Heart right ventricle (tissue), 16 donors: ENCODE data around the gene ZNF503. TPM values are rescaled to one million over a fixed set of nuclear protein-coding genes. Genes with fewer than 3 reads are reported as not detected.

Experiments
- ATAC-seq, 8 donors: fragments of 200-7000 bp; cut with Tn5 transposase; one replicate each; pipeline ENCODE4 v1.9.1; 2020; ENCODE audit warnings: mild to moderate bottlenecking in 8 of 8, moderate library complexity in 8 of 8, moderate number of reproducible peaks in 1 of 8
- DNase-seq, 2 donors: peaks; one replicate each; pipeline ENCODE4 v3.0.0-alpha.2; 2020
- H3K27ac ChIP-seq, 10 donors: fragments of 200-600 bp; sonication (generic) in 2 of 10; one replicate each; pipeline versions ENCODE4 v1.5.0 to v1.8.0; 2020 to 2022; ENCODE audit warnings: mild to moderate bottlenecking in 3 of 10
- H3K27me3 ChIP-seq, 7 donors: fragments of 200-600 bp; one replicate each; pipeline ENCODE4 v1.8.0; 2021 to 2022; ENCODE audit warnings: mild to moderate bottlenecking in 2 of 7
- H3K36me3 ChIP-seq, 9 donors: fragments of 200-600 bp; sonication (generic) in 1 of 9; one replicate each; pipeline versions ENCODE4 v1.5.0 to v1.8.0; 2020 to 2022; ENCODE audit warnings: mild to moderate bottlenecking in 2 of 9
- H3K4me1 ChIP-seq, 9 donors: fragments of 200-600 bp; sonication (generic) in 1 of 9; one replicate each; pipeline versions ENCODE4 v1.5.0 to v1.8.0; 2020 to 2022; ENCODE audit warnings: mild to moderate bottlenecking in 4 of 9
- H3K4me3 ChIP-seq, 10 donors: fragments of 200-600 bp; sonication (generic) in 2 of 10; one replicate each; pipeline versions ENCODE4 v1.5.0 to v1.8.0; 2020 to 2022; ENCODE audit warnings: mild to moderate bottlenecking in 7 of 10, moderate library complexity in 2 of 10
- H3K9me3 ChIP-seq, 11 donors: fragments of 200-600 bp in 10 of 11; sonication (generic) in 2 of 11; one replicate each; pipeline versions ENCODE4 v1.5.0 to v1.8.0; 2013 to 2022; ENCODE audit warnings: mild to moderate bottlenecking in 2 of 11, control low read depth in 1 of 11, moderate library complexity in 1 of 11
- WGBS, 2 donors: extraction: QIAGEN DNeasy Blood & Tissue Kit; methylation state at CpG; one replicate each; pipeline ENCODE4 v1.1.7; 2013; ENCODE audit warnings: inconsistent platforms in 1 of 2; 5-methylcytosine and 5-hydroxymethylcytosine counted together
- intact Hi-C, 10 donors: fragments of 100-400 bp; cut with DNase I; formaldehyde crosslinking; loops; one replicate each; pipeline versions ENCODE4 v1.11.1 to v1.14.2; 2022
- polyA plus RNA-seq, 2 donors: library from polyadenylated mRNA; stranded (reverse); fragments of 200-250 nt; gene quantifications; one replicate each; pipeline ENCODE4 v1.2.3, GENCODE V29; 2013
- total RNA-seq, 10 donors: library from RNA; stranded (reverse); fragmentation: NEBNext Ultra II Directional in 3 of 10; extraction: Animal tissue kit (Norgen Biotek cat#: 25700) in 3 of 10; gene quantifications; one replicate each; pipeline versions ENCODE4 v1.2.1 to v1.2.4, GENCODE V29; 2021 to 2023
- TF ChIP-seq, protein P1 (sequence below), 9 donors: fragments of 200-600 bp; sonication (generic) in 2 of 9; IDR thresholded peaks; one replicate each; pipeline versions ENCODE4 v1.5.0 to v1.8.0; 2021 to 2022; ENCODE audit warnings: antibody characterized with exemption in 9 of 9, mild to moderate bottlenecking in 5 of 9, moderate library complexity in 1 of 9
- donor health status: Arrhythmogenic right ventricular cardiomyopathy.
- donor health status: ischemic (EF 13 %, LVEDD 7.1; RV severe dilation, severe dysfunction).
- donor health status: healthy with polysubstance abuse.
- donor health status: DM: no; HTN: yes; CAD: no.
- donor health status: DM: no; HTN: no; CAD: no.
- donor health status: ischemic (EF 25% LVEDD 6.9; RV normal size, moderate dysfunction).
- donor health status: ischemic (EF 25% LVEDD 5.7; RV mildly dilated, moderate dysfunction).
- donor health status: healthy.
- donor health status: DM: yes; HTN: yes; CAD: no.
- donor health status: Ischemic cardiomyopathy.
- donor health status: ischemic (EF 35%, LVEDD 5.7; RV mildly dilated, moderate dysfunction).
- donor health status: nonischemic (EF 11% LVEDD 7.7; RV severe dilation, severe dysfunction).
- donor health status: DM: yes; HTN: yes; CAD: no.
- donor health status: PGD.
- donor health status: ischemic (EF 29% LVEDD 5.4; RV normal size, mild dysfunction).
- donor health status: nonischemic (EF 23%, LVEDD 6.1; RV moderate dilation, normal function).

The ZNF503 gene
- total and polyA plus RNA-seq, 12 donors: 2.5 to 9.7 (median 4.5) TPM

DNA sequence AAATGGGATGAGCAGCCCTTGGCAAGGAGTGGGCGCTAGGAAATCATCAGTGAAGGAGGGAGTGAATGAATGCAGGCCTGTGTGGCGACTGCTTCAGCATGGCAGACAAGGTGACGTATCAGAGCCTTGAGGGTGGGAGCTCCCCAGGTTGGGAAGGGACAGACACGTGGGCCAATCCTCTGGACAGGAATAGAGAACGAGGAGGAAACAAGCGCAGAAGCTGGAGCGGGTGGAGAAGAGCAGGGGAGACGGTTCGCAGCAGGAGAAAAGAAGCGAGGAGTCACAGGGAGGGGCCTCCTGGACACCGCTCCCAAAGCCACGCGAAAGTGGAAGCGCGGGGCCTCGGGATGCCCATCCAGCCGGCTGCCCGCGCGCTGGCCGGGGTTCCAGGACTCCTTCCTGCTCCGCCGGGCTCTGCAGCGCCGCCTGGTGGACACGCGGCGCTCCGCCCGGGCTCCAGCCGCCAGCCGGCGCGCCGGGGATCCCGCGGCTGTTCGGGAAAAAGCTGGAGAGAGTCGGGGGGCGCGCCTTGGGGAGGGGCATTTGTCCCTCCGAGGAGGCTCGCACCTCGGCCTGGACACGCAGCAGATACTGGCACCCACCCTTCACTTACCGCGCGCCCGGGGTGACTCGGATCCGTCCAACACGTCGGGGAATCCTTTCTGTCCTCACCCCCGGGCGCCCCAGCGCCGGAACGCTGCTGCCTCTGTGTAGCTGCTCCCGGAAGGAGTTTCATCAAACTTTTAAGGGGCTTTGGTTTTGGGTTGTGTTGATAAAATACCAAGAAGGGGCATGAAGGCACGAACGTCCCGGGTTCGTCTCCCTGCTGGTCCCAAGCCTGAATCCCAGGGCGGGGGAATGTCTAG, 6.3 kb downstream of the ZNF503 start:
- Histone ChIP-seq H3K9me3 (no peaks in the 10 kb centered on the region), H3K36me3 (peaks cover 0 to 17% (median 7%) of the 10 kb centered on the region in 9 donors), H3K27me3 (peaks cover 0 to 39% (median 26%) of the 10 kb centered on the region in 7 donors), H3K27ac (peak overlapping the region; percentile 57 to 96 (median 78)), H3K4me3 (peak overlapping the region; percentile 36 to 92 (median 86)), H3K4me1 (peaks cover 3 to 43% (median 20%) of the 10 kb centered on the region in 9 donors)
- ATAC-seq (peak in 7 of 8 donors; percentile 33 to 58 (median 45)), DNase-seq (peak in 1 of 2 donors; percentile 71)
- intact Hi-C loops: loop anchor here in 9 of 10 donors (2.0 to 10.0 kb wide), 16 partner anchors 98 to 1590 kb away; no protein-coding TSS in a partner anchor
- WGBS, 2 donors: 14 to 22% methylated on average over 54 to 64 of the region's 64 CpGs
- TF ChIP-seq, protein P1, sequence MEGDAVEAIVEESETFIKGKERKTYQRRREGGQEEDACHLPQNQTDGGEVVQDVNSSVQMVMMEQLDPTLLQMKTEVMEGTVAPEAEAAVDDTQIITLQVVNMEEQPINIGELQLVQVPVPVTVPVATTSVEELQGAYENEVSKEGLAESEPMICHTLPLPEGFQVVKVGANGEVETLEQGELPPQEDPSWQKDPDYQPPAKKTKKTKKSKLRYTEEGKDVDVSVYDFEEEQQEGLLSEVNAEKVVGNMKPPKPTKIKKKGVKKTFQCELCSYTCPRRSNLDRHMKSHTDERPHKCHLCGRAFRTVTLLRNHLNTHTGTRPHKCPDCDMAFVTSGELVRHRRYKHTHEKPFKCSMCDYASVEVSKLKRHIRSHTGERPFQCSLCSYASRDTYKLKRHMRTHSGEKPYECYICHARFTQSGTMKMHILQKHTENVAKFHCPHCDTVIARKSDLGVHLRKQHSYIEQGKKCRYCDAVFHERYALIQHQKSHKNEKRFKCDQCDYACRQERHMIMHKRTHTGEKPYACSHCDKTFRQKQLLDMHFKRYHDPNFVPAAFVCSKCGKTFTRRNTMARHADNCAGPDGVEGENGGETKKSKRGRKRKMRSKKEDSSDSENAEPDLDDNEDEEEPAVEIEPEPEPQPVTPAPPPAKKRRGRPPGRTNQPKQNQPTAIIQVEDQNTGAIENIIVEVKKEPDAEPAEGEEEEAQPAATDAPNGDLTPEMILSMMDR (IDR thresholded peaks at IDR 0.05): peak; percentile 78 to 96 (median 91)

DNA sequence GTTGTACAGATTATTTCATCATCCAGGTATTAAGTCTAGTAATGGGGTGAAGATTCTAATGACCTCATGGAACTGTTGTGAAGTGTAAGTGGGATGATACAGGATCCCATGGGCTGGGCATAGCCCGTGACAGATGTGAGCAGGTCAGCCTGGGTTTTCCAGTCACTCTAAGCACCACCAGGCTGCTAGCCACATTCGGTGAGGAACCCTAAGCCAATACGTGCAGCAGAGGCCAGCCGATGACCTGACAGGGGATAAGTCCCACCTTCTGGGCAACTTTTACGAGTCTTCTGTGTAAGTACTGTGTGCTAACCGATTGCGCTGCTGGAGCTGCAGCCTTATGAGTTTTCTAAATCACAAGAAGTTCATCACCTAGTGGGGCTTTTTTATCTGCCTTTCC, 7.3 kb downstream of the ZNF503 start:
- no peak for ATAC-seq
- peaks cover 0 to 39% (median 26%) of the 10 kb centered on the region in 7 donors for H3K27me3 ChIP-seq
- 89 to 93% methylated on average over 7 of the region's 7 CpGs for WGBS, 2 donors

DNA sequence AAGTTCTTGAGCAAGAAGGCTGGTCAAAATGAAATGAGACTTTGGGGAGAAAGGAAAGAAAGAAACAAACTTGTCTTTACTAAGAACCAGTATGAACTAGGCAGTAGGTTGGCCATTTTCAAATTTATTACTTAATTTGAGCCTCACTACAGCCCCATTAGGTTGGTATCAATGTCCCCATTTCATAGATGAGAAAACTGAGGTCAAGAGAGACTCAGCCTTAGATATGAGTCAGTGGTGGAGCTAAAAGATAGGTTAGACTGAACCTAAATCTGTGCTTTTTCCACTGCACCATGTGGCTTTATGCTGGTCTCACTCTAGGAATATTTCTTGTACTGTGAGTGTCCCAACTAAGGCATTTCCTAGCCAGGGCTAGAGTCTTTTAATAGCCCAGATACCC, 8.8 kb downstream of the ZNF503 start:
- ATAC-seq (no peak), DNase-seq (no peak)
- Histone ChIP-seq H3K27me3 (peaks cover 0 to 39% (median 20%) of the 10 kb centered on the region in 7 donors), H3K4me3 (no peak overlapping the region), H3K9me3 (no peaks in the 10 kb centered on the region), H3K36me3 (peaks cover 0 to under 1% (median 0%) of the 10 kb centered on the region in 9 donors), H3K4me1 (peaks cover 0 to 27% (median 14%) of the 10 kb centered on the region in 9 donors), H3K27ac (no peak overlapping the region)
- intact Hi-C loops: loop anchor here in 6 of 10 donors (10.0 kb wide), 7 partner anchors 98 to 1592 kb away; no protein-coding TSS in a partner anchor
- TF ChIP-seq, protein P1 (IDR thresholded peaks at IDR 0.05): no peak

More for the DNA sequence above, 7.3 kb downstream of the ZNF503 start:
- no peaks in the 10 kb centered on the region for H3K9me3 ChIP-seq
- TF ChIP-seq, protein P1 (IDR thresholded peaks at IDR 0.05): no peak
- H3K4me1 ChIP-seq: peaks cover under 1 to 37% (median 14%) of the 10 kb centered on the region in 9 donors
- intact Hi-C loops: loop anchor here in 7 of 10 donors (2.0 to 10.0 kb wide), 8 partner anchors 99 to 1591 kb away; no protein-coding TSS in a partner anchor
- H3K4me3 ChIP-seq: no peak overlapping the region
- DNase-seq: no peak
- H3K27ac ChIP-seq: no peak overlapping the region
- H3K36me3 ChIP-seq: peaks cover 0 to 15% (median 7%) of the 10 kb centered on the region in 9 donors

DNA sequence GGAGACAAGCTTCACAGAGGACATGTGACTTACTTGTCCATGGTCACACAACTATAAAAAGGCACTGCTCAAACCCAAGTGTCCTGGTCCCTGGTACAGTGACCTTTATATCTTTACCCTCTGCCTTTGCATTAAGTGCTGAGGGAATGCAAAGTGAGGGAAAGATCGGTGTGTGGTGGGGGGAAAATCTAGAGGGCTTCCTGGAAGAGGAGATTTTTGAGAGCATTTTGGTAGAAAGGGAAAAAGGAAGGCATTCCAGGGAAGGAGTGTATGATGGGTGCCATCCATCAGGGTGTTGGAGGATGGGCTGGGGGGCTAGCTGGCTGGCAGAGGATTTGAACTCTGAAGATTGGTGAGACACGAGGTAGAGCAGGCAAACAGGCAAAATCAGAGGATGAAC, 9.3 kb downstream of the ZNF503 start:
- ATAC-seq (no peak), DNase-seq (no peak)
- Histone ChIP-seq H3K36me3 (no peaks in the 10 kb centered on the region), H3K4me1 (peaks cover 0 to 22% (median 14%) of the 10 kb centered on the region in 9 donors), H3K27ac (no peak overlapping the region), H3K27me3 (peaks cover 0 to 34% (median 17%) of the 10 kb centered on the region in 7 donors), H3K4me3 (no peak overlapping the region), H3K9me3 (no peaks in the 10 kb centered on the region)
- intact Hi-C loops: loop anchor here in 6 of 10 donors (10.0 kb wide), 7 partner anchors 97 to 1593 kb away; no protein-coding TSS in a partner anchor
- WGBS, 2 donors: 86 to 87% methylated on average over 2 of the region's 2 CpGs
- TF ChIP-seq, protein P1 (IDR thresholded peaks at IDR 0.05): no peak
